Glutamatergic neuron (in vitro differentiated cells): Measurements from ENCODE around the gene ADGRD1. TPM values are rescaled to one million over a fixed set of nuclear protein-coding genes. Genes with fewer than 3 reads are reported as not detected.

ENCODE experiments used
- DNase-seq: peaks from one replicate; pipeline ENCODE4 v3.0.0; 2022
- H3K27ac Mint-ChIP-seq: one replicate; pipeline ENCODE4 v1.8.0; 2020; ENCODE audit warnings: mild to moderate bottlenecking, mixed read lengths, inconsistent platforms; ENCODE audit not compliant: unreplicated experiment
- H3K27me3 Mint-ChIP-seq: one replicate; pipeline ENCODE4 v1.8.0; 2020; ENCODE audit warnings: mild to moderate bottlenecking, moderate library complexity, mixed read lengths, inconsistent platforms; ENCODE audit not compliant: unreplicated experiment
- H3K36me3 Mint-ChIP-seq: one replicate; pipeline ENCODE4 v1.8.0; 2020; ENCODE audit warnings: mild to moderate bottlenecking, mixed read lengths, inconsistent platforms; ENCODE audit not compliant: unreplicated experiment
- H3K4me1 Mint-ChIP-seq: one replicate; pipeline ENCODE4 v1.8.0; 2020; ENCODE audit warnings: mild to moderate bottlenecking, low read depth, mixed read lengths, inconsistent platforms; ENCODE audit not compliant: unreplicated experiment
- H3K4me3 Mint-ChIP-seq: one replicate; pipeline ENCODE4 v1.8.0; 2020; ENCODE audit warnings: mild to moderate bottlenecking, mixed read lengths, inconsistent platforms; ENCODE audit not compliant: unreplicated experiment
- H3K9me3 Mint-ChIP-seq: one replicate; pipeline ENCODE4 v1.8.0; 2020; ENCODE audit warnings: mild to moderate bottlenecking, moderate library complexity, mixed read lengths, inconsistent platforms; ENCODE audit not compliant: unreplicated experiment
- total RNA-seq: library from RNA; stranded (reverse); fragmentation: NEBNext Ultra II Directional; extraction: Animal tissue kit (Norgen Biotek cat#: 25700); gene quantifications from one replicate; pipeline ENCODE4 v1.2.1, GENCODE V29; 2021; ENCODE audit not compliant: unreplicated experiment
- TF ChIP-seq, protein P1 (sequence below): fragments of 200-600 bp; sonication (generic); IDR thresholded peaks from one replicate; pipeline ENCODE4 v1.5.0; 2021; ENCODE audit not compliant: partially characterized antibody, unreplicated experiment

ADGRD1 gene
- total RNA-seq, 1 donor from 2014 or later, result 0.96 TPM

DNA sequence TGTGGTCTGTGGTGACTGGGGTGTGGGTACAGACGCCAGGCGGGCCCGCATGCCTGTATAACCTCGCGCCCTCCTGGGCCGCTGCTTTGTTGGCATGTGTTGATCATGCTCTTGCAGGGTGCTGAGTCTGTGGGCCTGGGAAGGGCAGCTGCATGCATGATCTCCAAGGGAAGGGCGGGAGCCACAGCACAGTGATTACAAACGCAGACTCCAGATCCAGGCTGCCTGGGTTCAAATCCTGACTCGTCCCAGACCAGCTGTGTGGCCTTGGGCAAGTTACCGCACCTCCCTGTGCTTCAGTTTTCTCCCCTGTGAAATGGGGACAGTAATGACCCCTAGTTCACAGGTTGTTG lies 24.0 kb downstream of the ADGRD1 start:
- DNase-seq, result no peak
- Mint-ChIP-seq H3K4me1 (peaks cover 9% of the 10 kb centered on the region), H3K4me3 (no peak overlapping the region)

DNA sequence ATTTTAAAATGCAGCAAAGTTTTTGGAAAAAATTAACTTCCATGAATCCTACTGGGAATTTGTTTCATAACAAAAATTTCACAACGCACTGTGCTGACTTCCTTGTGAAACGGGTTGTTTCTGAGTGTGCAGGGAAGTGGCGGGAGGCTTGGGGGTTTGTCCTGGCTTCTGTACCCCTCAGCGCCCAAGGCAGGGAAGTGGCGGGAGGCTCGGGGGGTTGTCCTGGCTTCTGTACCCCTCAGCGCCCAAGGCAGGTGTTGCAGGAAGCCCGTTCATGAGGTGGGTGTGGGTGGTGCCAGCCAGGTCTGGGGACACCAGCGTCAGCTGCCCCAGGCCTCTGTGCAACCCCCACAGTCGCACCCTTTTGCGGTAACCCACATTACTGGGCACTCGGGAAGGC lies 25.1 kb downstream of the ADGRD1 start:
- DNase-seq, result no peak
- Mint-ChIP-seq H3K9me3 (peaks cover 2% of the 10 kb centered on the region), H3K36me3 (no peaks in the 10 kb centered on the region), H3K4me3 (no peak overlapping the region), H3K27me3 (peaks cover 4% of the 10 kb centered on the region), H3K4me1 (peaks cover 9% of the 10 kb centered on the region), H3K27ac (no peak overlapping the region)
- TF ChIP-seq, protein P1, sequence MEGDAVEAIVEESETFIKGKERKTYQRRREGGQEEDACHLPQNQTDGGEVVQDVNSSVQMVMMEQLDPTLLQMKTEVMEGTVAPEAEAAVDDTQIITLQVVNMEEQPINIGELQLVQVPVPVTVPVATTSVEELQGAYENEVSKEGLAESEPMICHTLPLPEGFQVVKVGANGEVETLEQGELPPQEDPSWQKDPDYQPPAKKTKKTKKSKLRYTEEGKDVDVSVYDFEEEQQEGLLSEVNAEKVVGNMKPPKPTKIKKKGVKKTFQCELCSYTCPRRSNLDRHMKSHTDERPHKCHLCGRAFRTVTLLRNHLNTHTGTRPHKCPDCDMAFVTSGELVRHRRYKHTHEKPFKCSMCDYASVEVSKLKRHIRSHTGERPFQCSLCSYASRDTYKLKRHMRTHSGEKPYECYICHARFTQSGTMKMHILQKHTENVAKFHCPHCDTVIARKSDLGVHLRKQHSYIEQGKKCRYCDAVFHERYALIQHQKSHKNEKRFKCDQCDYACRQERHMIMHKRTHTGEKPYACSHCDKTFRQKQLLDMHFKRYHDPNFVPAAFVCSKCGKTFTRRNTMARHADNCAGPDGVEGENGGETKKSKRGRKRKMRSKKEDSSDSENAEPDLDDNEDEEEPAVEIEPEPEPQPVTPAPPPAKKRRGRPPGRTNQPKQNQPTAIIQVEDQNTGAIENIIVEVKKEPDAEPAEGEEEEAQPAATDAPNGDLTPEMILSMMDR, result no peak

More for the DNA sequence above, 24.0 kb downstream of the ADGRD1 start:
- no peaks in the 10 kb centered on the region for H3K36me3 Mint-ChIP-seq
- H3K9me3 Mint-ChIP-seq, result peaks cover 5% of the 10 kb centered on the region
- TF ChIP-seq, protein P1, result no peak
- no peak overlapping the region for H3K27ac Mint-ChIP-seq
- peaks cover 4% of the 10 kb centered on the region for H3K27me3 Mint-ChIP-seq

DNA sequence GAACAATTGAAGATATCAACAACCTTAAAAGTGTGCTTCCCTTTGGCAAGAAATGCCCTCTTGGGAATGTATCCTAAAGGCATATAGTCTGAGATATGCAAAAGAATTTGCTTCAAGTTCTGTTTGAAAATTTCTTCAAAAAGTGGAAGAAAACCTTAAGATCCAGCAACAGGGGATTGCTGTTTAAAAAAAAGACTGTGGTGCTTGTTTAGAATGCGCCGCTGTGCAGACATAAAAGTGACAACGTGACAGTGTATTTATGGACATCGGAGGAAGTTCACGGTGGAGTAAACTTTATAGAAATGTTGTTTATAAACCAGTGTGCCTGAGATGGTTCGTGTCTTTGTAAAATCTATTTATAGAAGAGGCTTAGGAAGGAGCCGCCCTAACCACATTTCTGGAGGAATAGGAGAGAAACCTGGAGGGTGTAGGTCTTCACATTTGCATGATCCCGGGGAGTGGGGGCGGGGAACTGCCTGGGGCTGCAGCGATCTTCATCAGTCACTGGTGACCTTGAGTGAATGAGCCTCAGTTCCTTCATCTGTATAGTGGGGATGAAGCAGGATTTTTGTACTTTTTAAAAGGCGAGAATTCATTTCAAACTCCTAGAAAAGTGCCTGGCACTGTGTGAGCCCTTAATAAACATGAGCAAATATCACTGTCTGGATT lies 27.5 kb downstream of the ADGRD1 start:
- Mint-ChIP-seq H3K36me3 (no peaks in the 10 kb centered on the region), H3K27ac (no peak overlapping the region), H3K9me3 (peaks cover 2% of the 10 kb centered on the region), H3K27me3 (peaks cover 4% of the 10 kb centered on the region), H3K4me3 (no peak overlapping the region), H3K4me1 (peaks cover 9% of the 10 kb centered on the region)
- DNase-seq, result no peak
- TF ChIP-seq, protein P1, result no peak

DNA sequence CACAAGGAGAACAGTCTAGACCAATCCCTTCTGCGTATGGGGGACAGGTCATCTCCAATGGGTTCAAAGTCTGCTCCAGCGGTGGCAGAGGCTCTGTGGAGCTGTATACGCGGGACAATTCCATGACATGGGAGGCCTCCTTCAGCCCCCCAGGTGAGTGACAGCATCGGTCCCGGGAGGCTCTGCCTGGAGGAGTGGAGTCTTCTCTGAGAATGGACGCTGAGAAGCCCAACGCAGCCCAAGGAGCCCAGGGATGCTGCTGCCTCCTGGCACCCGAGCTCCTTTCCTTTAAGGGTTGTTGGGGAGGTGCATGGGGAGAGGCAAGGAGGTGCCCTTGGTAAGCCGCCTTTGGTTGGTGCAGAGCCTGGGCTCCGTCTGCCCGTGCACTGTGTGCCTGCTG lies 28.2 kb downstream of the ADGRD1 start:
- Mint-ChIP-seq H3K27ac (no peak overlapping the region), H3K36me3 (no peaks in the 10 kb centered on the region), H3K4me1 (peaks cover 8% of the 10 kb centered on the region), H3K27me3 (peaks cover 4% of the 10 kb centered on the region), H3K9me3 (peaks cover 2% of the 10 kb centered on the region), H3K4me3 (no peak overlapping the region)
- TF ChIP-seq, protein P1, result no peak
- no peak for DNase-seq

DNA sequence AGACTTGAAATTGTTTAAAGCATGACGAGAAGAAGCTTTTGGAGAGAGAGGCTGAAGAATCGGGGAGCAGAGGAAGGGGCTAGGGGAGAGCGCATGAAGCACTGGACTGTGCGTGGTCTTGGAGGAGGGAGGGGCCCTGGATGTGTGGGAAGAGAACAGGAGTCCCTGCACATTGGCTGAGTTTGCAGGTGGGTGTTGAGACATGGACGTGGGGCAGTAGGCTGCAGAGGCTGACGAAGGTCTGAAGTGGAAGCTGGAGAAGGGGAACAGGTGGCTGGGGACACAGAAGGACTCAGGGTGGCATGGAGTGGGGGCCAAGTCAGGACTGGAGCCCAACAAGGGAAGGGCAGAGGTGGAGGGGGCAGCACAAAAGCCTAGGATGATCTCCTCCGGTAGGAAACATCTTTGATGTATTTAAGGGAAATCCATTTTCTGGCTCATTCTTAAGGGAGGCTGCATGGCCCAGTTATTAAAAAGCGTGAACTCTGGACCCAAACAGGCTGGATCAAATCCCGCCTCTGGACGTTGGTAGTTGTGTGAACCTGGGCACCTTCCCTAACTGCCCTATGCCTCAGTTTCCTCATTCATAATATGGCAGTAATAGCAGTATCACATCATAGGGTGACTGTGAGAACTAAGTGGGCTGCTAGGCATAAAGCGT lies 29.0 kb downstream of the ADGRD1 start:
- no peak overlapping the region for H3K27ac Mint-ChIP-seq
- TF ChIP-seq, protein P1, result no peak

More for the DNA sequence above, 29.0 kb downstream of the ADGRD1 start:
- DNase-seq, result no peak
- no peak overlapping the region for H3K4me3 Mint-ChIP-seq
- peaks cover 14% of the 10 kb centered on the region for H3K4me1 Mint-ChIP-seq
- peaks cover 4% of the 10 kb centered on the region for H3K27me3 Mint-ChIP-seq
- peaks cover 5% of the 10 kb centered on the region for H3K9me3 Mint-ChIP-seq
- no peaks in the 10 kb centered on the region for H3K36me3 Mint-ChIP-seq
